Pancreas (tissue), 10 donors: Measurements from ENCODE around the gene CSMD2. TPM values are rescaled to one million over a fixed set of nuclear protein-coding genes. Genes with fewer than 3 reads are reported as not detected.

Experiments
- ATAC-seq, 4 donors: fragments of 200-7000 bp; cut with Tn5 transposase; one replicate each; pipeline versions ENCODE4 v1.8.0 to v1.9.1; 2020; ENCODE audit warnings: mild to moderate bottlenecking in 4 of 4, moderate library complexity in 4 of 4
- DNase-seq, 6 donors: peaks; one replicate each; pipeline ENCODE4 v3.0.0-alpha.2; 2020
- FAIRE-seq: peaks from 2 replicates; lab custom pipeline; 2012; peaks lifted over from hg19 to GRCh38; lab: Jason Lieb, UNC
- H3K27ac ChIP-seq, 4 donors: fragments of 200-600 bp; sonication (generic); 1 replicate in 3 of 4; 2 replicates in 1 of 4; pipeline versions ENCODE4 v1.5.0 to v1.8.0; 2020
- H3K27me3 ChIP-seq, 4 donors: fragments of 200-600 bp; one replicate each; pipeline ENCODE4 v1.8.0; 2021
- H3K36me3 ChIP-seq, 3 donors: fragments of 200-600 bp; sonication (generic) in 1 of 3; one replicate each; pipeline versions ENCODE4 v1.5.0 to v1.8.0; 2020 to 2021
- H3K4me1 ChIP-seq, 3 donors: fragments of 200-600 bp; one replicate each; pipeline ENCODE4 v1.8.0; 2021
- H3K4me3 ChIP-seq, 4 donors: fragments of 200-600 bp; sonication (generic) in 2 of 4; one replicate each; pipeline versions ENCODE4 v1.5.0 to v1.8.0; 2020 to 2021
- H3K9me3 ChIP-seq, 4 donors: fragments of 200-600 bp; one replicate each; pipeline ENCODE4 v1.8.0; 2021
- CTCF ChIP-seq, 4 donors: fragments of 200-600 bp; sonication (generic) in 3 of 4; IDR thresholded peaks; one replicate each; pipeline versions ENCODE4 v1.5.0 to v1.8.0; 2021; ENCODE audit warnings: antibody characterized with exemption in 4 of 4
- WGBS, 2 donors: extraction: QIAGEN DNeasy Blood & Tissue Kit; methylation state at CpG; one replicate each; pipeline ENCODE4 v1.1.7; 2013; 5-methylcytosine and 5-hydroxymethylcytosine counted together
- intact Hi-C, 3 donors: fragments of 100-400 bp; cut with DNase I; formaldehyde crosslinking; loops; one replicate each; pipeline versions ENCODE4 v1.11.1 to v1.14.2; 2022
- polyA plus RNA-seq, 2 donors: library from polyadenylated mRNA; stranded (reverse); fragments of 200-250 nt; gene quantifications; one replicate each; pipeline ENCODE4 v1.2.3, GENCODE V29; 2013
- total RNA-seq, 6 donors: library from RNA; stranded (reverse); fragmentation: NEBNext Ultra II Directional in 4 of 6; extraction: Animal tissue kit (Norgen Biotek cat#: 25700) in 4 of 6; gene quantifications; one replicate each; pipeline versions ENCODE4 v1.2.1 to v1.2.4, GENCODE V29; 2021 to 2023
- donor health status: healthy with polysubstance abuse.
- donor health status: DM: no; HTN: no; CAD: no; lungs with moderate emphysema.
- donor health status: DM: no; HTN: no; CAD: no.
- donor health status: control.
- donor health status: control.
- donor health status: Bipolar disorder and iron deficiency.
- donor health status: DM: yes; HTN: yes; CAD: no.
- donor health status: DM: no; HTN: no; CAD: no.
- donor health status: DM: no; HTN: no; CAD: no.
- donor health status: DM: yes; HTN: yes; CAD: no.

Gene CSMD2
- total and polyA plus RNA-seq, 8 donors: 0.04 to 2.0 (median 0.36) TPM

- no peaks in the 10 kb centered on the region for H3K27me3 ChIP-seq
- no peak overlapping the region for H3K27ac ChIP-seq
- no peaks in the 10 kb centered on the region for H3K36me3 ChIP-seq
- no peak for TF ChIP-seq CTCF (IDR thresholded peaks at IDR 0.05)
- ATAC-seq: no peak
- H3K4me1 ChIP-seq: no peaks in the 10 kb centered on the region
- H3K4me3 ChIP-seq: no peak overlapping the region
- WGBS, 2 donors: 84 to 87% methylated on average over 3 of the region's 3 CpGs
- DNase-seq: no peak
- intact Hi-C loops: no loop called here
- no peaks in the 10 kb centered on the region for H3K9me3 ChIP-seq
- no peak for FAIRE-seq
Measured at GRCh38 chr1:33948291-33948690, 216.7 kb downstream of the CSMD2 start.

GRCh38 chr1:33946836-33947235 lies 218.2 kb downstream of the CSMD2 start:
- no peak for TF ChIP-seq CTCF (IDR thresholded peaks at IDR 0.05)
- ATAC-seq: no peak
- Histone ChIP-seq H3K9me3 (no peaks in the 10 kb centered on the region), H3K4me1 (no peaks in the 10 kb centered on the region), H3K4me3 (no peak overlapping the region), H3K36me3 (no peaks in the 10 kb centered on the region), H3K27me3 (no peaks in the 10 kb centered on the region), H3K27ac (no peak overlapping the region)
- intact Hi-C loops: no loop called here
- no peak for DNase-seq
- WGBS, 2 donors: 95 to 96% methylated on average over 2 of the region's 2 CpGs
- no peak for FAIRE-seq

- no peak overlapping the region for H3K4me3 ChIP-seq
- FAIRE-seq: no peak
- ATAC-seq: no peak
- H3K27ac ChIP-seq: no peak overlapping the region
- H3K9me3 ChIP-seq: no peaks in the 10 kb centered on the region
- no peak for DNase-seq
- WGBS, 2 donors: 38 to 67% methylated on average over 1 of the region's 1 CpG
- no peaks in the 10 kb centered on the region for H3K4me1 ChIP-seq
- no peak for TF ChIP-seq CTCF (IDR thresholded peaks at IDR 0.05)
- H3K36me3 ChIP-seq: no peaks in the 10 kb centered on the region
- intact Hi-C loops: no loop called here
- H3K27me3 ChIP-seq: no peaks in the 10 kb centered on the region
Measured at GRCh38 chr1:33944846-33945245, 220.2 kb downstream of the CSMD2 start.

- no peak for TF ChIP-seq CTCF (IDR thresholded peaks at IDR 0.05)
- H3K4me3 ChIP-seq: no peak overlapping the region
- H3K4me1 ChIP-seq: no peaks in the 10 kb centered on the region
- H3K27ac ChIP-seq: no peak overlapping the region
- peak in 3 of 4 donors; percentile 54 to 92 (median 66) for ATAC-seq
- intact Hi-C loops: no loop called here
- no peaks in the 10 kb centered on the region for H3K9me3 ChIP-seq
- 31% methylated on average over 3 of the region's 3 CpGs for WGBS, 2 donors
- no peaks in the 10 kb centered on the region for H3K36me3 ChIP-seq
- DNase-seq: peak in 3 of 6 donors; percentile 7 to 46 (median 33)
- FAIRE-seq: no peak
- H3K27me3 ChIP-seq: no peaks in the 10 kb centered on the region
Measured at GRCh38 chr1:33943978-33944377, 221.1 kb downstream of the CSMD2 start.

GRCh38 chr1:33932871-33933270 lies 232.2 kb downstream of the CSMD2 start:
- H3K9me3 ChIP-seq: no peaks in the 10 kb centered on the region
- no peak overlapping the region for H3K27ac ChIP-seq
- no peak for TF ChIP-seq CTCF (IDR thresholded peaks at IDR 0.05)
- no peaks in the 10 kb centered on the region for H3K36me3 ChIP-seq
- no peaks in the 10 kb centered on the region for H3K4me1 ChIP-seq
- no peak overlapping the region for H3K4me3 ChIP-seq
- no peak for DNase-seq
- no peak for FAIRE-seq
- intact Hi-C loops: no loop called here
- ATAC-seq: no peak
- no peaks in the 10 kb centered on the region for H3K27me3 ChIP-seq
- WGBS, 2 donors: 61 to 79% methylated on average over 3 of the region's 3 CpGs
